GM18519 (cell line): ENCODE data around the gene EXOSC7.
"Not testable (repeated sequence)": the region's sequence is repeated elsewhere in the genome, so short reads cannot be mapped to it uniquely, and the experiment has no call there.

Experiments
- ATAC-seq: cut with Tn5 transposase; IDR thresholded peaks from one replicate; pipeline ENCODE4 v1.9.1; 2021; ENCODE audit warnings: mild to moderate bottlenecking, moderate library complexity; ENCODE audit not compliant: unreplicated experiment, low FRiP score

Gene EXOSC7

DNA sequence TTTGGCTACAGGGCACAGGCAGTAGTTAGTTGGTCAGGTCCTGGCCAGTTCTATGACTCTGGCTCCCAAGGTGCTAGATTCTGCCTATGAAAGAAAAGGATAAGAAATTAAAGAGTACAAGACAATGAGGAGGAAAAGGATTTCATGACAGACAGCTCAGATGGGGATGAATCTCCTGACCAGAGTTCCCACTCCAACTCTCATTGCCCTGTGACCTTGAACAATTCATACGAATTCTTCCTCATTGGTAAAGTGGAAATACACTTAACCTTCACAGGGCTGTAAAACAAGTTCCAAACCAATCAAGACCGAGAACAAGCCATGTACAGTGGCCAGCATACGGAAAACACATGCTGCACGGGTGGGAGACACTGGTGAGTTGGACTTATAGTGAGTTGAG lies 73.8 kb downstream of the EXOSC7 start:
- ATAC-seq, result no peak

DNA sequence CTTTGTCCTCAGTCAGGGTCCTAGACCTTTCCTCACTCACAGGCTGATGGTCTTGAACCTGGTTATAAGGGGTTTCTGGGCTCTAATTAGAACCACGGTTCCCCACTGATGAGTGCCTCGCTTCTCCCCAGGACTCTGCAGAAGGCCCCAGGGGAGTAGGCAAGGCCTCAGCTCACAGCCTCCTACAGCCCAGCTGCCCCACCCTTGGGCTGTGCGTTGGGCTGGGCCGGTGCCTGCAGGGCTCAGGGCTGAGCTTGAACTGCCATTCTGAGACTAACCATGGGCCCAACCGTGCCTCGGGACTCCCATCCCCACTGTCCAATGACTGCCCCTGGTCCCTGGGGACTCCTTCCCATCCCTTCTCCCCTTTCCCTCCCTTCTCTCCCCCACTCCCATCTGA lies 75.6 kb downstream of the EXOSC7 start:
- no peak for ATAC-seq

DNA sequence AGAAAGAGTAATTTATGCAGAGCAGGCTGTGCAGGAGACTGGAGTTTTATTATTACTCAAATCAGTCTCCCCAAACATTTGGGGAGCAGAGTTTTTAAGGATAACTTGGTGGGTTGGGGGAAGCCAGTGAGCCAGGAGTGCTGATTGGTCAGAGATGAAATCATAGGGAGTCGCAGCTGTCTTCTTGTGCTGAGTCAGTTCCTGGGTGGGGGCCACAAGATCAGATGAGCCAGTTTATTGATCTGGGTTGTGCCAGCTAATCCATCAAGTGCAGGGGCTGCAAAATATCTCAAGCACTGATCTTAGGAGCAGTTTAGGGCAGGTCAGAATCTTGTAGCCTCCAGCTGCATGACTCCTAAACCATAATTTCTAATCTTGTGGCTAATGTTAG lies 77.8 kb downstream of the EXOSC7 start:
- ATAC-seq, result not testable (repeated sequence)

DNA sequence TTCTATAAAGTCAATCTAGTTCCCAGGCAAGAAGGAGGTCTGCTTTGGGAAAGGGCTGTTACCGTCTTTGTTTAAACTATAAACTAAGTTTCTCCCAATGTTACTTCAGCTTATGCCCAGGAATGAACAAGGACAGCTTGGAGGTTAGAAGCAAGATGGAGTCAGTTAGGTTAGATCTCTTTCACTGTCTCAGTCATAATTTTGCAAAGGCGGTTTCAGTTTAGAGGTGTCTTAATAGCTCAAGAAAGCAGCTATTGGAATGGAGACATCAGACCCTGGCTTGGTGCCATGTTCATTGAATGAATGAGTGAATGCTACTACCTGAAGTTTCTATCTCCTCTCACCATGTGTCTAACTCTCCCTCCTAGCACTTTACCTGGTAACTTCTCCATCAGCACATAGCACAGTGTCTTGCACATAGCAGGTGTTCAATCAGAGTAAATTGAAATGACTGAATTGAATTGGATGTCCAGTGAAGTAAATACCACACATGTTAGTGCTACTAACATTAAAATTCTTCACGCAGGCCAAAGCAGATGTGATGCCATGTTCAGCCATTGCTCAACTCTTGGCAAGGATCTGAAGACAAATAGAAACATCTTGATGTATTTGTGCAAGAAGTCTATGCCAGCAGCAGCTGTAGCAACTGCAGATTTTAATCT lies 78.3 kb downstream of the EXOSC7 start:
- ATAC-seq, result no peak

DNA sequence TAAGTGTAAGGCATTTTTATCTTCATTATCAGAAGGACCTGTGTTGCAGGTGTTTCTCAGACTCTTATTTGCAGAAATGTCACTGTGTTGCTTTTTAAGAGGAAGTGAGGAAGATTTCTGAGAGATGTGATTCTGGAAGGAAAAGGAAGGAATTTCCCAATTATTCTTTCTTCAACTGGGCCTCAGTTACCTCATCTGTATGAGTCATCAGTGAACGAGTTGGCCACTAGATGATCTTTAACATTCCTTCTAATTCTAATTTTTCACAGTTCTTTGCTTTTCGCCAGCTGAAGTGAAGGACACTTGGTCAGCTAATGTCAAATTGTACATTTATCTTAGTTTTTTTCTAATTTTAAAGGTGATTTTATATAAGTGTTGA lies 79.0 kb downstream of the EXOSC7 start:
- no peak for ATAC-seq

DNA sequence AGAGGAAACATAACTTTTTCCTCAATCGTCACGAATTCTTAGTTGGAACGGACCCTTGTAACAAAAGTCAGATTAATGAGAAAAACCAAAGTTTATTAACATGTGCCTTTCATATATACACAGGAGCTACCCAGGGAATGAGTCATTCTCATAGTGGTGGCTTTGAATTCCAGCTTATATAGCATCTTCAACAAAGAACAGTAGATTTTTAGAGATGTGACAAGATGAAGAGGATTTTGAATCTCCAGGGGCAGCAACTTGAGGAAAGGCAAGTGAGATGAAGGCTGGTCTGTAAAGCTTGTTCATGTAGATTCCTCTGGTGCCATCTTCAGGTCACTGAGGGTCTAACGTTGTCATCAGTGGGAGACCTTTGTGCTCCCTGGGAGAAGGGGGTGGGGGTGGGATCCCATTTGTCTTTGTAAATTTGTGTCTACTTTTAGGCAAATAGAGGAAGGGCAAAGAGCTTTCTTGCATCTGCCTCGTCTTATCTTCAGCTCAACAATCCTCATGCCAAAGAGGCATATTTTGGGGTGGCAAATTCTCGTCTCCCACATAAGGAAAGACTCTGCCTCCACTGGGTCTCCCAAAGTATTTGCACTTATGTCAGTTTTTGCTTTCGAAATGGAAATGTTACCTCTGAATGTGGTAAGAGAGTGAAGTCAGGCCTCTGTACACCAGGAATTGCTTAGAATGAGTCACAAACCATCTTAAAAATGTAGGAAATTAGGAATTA lies 79.5 kb downstream of the EXOSC7 start:
- ATAC-seq, result no peak

DNA sequence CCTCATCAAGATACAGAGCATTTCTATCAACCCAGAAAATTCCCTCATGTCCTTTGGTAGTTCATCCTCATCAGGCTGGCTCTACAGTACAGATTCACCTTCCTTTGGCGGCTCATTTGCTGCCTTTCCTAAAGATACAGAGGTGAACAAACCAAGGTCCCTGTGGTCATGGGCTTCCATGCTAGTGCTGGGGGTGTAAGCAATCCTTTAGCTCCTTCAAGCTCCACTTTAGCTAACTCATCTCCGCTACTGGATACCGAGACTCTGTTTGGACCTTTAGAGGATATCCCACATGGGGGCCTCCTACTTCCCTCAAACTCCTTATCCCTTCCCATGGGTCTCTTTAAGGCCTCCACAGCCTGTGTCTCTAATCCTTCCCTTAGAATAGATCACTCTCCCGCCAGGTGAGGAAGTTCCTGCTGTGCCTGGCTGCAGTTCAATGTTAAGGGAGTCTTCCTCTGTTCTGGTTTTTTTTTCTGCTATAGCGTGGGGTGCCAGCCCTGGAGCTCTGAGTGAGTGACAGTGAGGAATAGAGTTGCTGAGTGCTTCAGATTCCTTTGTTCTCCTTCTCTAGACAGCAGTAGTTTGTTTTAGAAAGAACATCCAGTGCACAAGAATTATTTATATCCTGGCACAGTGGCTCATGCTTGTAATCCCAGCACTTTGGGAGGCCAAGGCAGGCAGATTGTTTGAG lies 80.7 kb downstream of the EXOSC7 start:
- no peak for ATAC-seq

DNA sequence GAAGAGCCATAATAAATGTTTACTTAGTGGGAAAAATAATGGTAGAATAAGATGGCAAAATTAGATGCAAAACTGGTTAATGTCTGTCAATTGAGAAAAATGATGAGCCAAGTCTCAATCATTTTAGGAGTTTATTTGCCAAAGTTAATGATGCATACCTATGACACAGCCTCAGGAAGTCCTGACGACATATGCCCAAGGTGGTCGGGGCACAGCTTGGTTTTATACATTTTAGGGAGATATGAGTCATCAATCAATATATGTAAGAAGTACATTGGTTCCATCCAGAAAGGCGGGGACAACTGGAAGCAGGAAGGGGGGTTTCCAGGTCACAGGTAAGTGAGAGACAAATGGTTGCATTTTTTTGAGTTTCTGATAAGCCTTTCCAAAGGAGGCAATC lies 81.5 kb downstream of the EXOSC7 start:
- ATAC-seq, result no peak

DNA sequence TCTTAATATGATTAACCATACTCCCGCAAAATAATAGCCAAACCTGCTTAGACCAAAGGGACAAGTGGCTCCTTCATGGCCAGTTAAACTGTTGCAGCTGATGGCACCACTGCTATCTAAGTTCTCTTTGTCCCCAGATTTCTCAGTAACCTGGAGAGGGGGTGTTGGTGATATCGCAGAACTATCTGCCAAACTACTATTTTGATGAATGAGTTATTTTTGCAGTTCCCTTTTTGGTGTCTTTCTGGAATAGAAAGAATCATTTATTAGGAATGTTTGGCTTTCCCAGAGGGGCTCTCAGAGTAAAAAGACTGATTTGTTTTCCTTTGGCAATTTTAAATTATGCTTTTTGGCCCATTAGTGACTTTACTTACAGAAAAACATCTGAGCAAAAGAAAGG lies 83.1 kb downstream of the EXOSC7 start:
- ATAC-seq, result no peak

DNA sequence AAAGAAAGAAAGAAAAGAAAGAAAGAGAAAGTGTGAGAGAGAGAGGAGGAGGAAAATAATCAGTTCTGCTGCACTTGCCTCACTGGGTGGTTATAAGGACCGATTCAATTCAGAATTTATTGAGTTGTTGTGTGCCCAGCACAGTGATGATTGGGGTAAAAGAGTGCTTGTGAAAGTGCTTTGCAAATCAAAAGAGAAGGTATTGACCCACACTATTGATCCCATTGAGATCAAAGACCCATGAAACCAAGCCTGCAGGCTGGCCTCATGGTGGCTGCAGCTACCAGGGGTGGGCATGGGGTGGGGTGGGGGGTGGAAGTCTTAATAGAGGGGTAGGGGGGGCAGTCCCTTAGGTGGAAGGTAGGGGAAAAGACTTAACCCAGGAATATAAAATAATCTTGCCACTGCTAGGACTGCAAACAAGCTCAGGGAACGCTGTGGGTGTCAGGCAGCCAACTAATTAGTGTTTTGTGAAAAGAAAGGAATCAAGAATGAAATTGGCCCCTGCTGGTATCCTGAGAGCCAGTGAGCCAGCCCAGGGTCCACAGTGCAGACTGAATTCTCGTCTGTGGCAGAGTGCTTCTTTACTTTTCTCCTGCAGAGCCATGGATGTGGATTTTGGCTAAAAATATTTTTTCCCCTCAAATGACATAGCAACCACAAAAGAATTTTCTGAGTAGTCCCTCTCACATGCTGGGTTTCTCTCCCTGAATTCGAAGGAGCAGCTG lies 84.3 kb downstream of the EXOSC7 start:
- no peak for ATAC-seq
